ENCODE data around the gene ZNF140. TPM values are rescaled to one million over a fixed set of nuclear protein-coding genes. Genes with fewer than 3 reads are reported as not detected.

ZNF140 gene
- 75.8 TPM for total RNA-seq

- FAIRE-seq: no peak
- peak; percentile 80 to 83 for DNase-seq (ENCODE audit: low spot score in 2 of 2)
These were observed at the start of gene ZNF140 for GRCh38 chr12:133080368-133081158. TSS of gene ZNF140 (plus strand) at chr12:133080923. CDS start at chr12:133081321, 398 bp downstream.

GRCh38 chr12:133037207-133038005 lies 43.3 kb upstream of the ZNF140 start, which contains the start of gene ZNF84:
TSS of gene ZNF84 (plus strand) at chr12:133037509. CDS start at chr12:133041468, 3,959 bp downstream.
- DNase-seq (ENCODE audit: low spot score in 2 of 2) (peak; percentile 85), FAIRE-seq (no peak)

GRCh38 chr12:133038118-133038709 lies 42.5 kb upstream of the ZNF140 start:
- FAIRE-seq (no peak), DNase-seq (ENCODE audit: low spot score in 2 of 2) (no peak)

GRCh38 chr12:133046698-133047097 lies 34.0 kb upstream of the ZNF140 start:
- DNase-seq (ENCODE audit: low spot score in 2 of 2): no peak
- FAIRE-seq: no peak

GRCh38 chr12:133057446-133057845 lies 23.3 kb upstream of the ZNF140 start:
- FAIRE-seq: no peak
- DNase-seq (ENCODE audit: low spot score in 2 of 2): no peak

GRCh38 chr12:133058203-133059113 lies 22.3 kb upstream of the ZNF140 start:
- FAIRE-seq (no peak), DNase-seq (ENCODE audit: low spot score in 2 of 2) (no peak)

GRCh38 chr12:133061954-133062353 lies 18.8 kb upstream of the ZNF140 start:
- FAIRE-seq (no peak), DNase-seq (ENCODE audit: low spot score in 2 of 2) (no peak)

GRCh38 chr12:133063556-133063955 lies 17.2 kb upstream of the ZNF140 start:
- DNase-seq (ENCODE audit: low spot score in 2 of 2) (no peak), FAIRE-seq (no peak)

- DNase-seq (ENCODE audit: low spot score in 2 of 2): no peak
- FAIRE-seq: no peak
These were observed 6.9 kb upstream of the ZNF140 start for GRCh38 chr12:133073836-133074235.

GRCh38 chr12:133080026-133080367 lies 726 bp upstream of the ZNF140 start:
- FAIRE-seq: peak; percentile 19
- DNase-seq (ENCODE audit: low spot score in 2 of 2): peak; percentile 72 to 77

- FAIRE-seq (no peak), DNase-seq (ENCODE audit: low spot score in 2 of 2) (no peak)
These were observed 547 bp downstream of the ZNF140 start for GRCh38 chr12:133081159-133081780.

GRCh38 chr12:133083345-133083744 lies 2.6 kb downstream of the ZNF140 start:
- FAIRE-seq (no peak), DNase-seq (ENCODE audit: low spot score in 2 of 2) (no peak)

- no peak for DNase-seq (ENCODE audit: low spot score in 2 of 2)
- FAIRE-seq: no peak
These were observed 24.9 kb downstream of the ZNF140 start for GRCh38 chr12:133105620-133106019.

GRCh38 chr12:133106253-133106652 lies 25.5 kb downstream of the ZNF140 start:
- DNase-seq (ENCODE audit: low spot score in 2 of 2) (no peak), FAIRE-seq (no peak)

- FAIRE-seq: no peak
- DNase-seq (ENCODE audit: low spot score in 2 of 2): no peak
These were observed 26.4 kb downstream of the ZNF140 start for GRCh38 chr12:133107121-133107520.

- FAIRE-seq (no peak), DNase-seq (ENCODE audit: low spot score in 2 of 2) (no peak)
These were observed 27.4 kb downstream of the ZNF140 start for GRCh38 chr12:133108150-133108549.

- FAIRE-seq: no peak
- DNase-seq (ENCODE audit: low spot score in 2 of 2): no peak
These were observed 39.9 kb downstream of the ZNF140 start for GRCh38 chr12:133120385-133121191.

GRCh38 chr12:133124674-133125073 lies 44.0 kb downstream of the ZNF140 start:
- no peak for FAIRE-seq
- DNase-seq (ENCODE audit: low spot score in 2 of 2): no peak

Measured in frontal cortex (tissue), 4 donors.